DND-41 (cell line): Measurements from ENCODE around the gene CDK15.

ENCODE experiments used
- ATAC-seq: fragments of 200-7000 bp; cut with Tn5 transposase; 3 replicates; pipeline ENCODE4 v1.9.1; 2021; ENCODE audit warnings: low read depth; ENCODE audit not compliant: insufficient read depth
- DNase-seq: peaks from one replicate; pipeline ENCODE4 v3.0.0-alpha.2; 2020
- H2AFZ ChIP-seq: 2 replicates; pipeline ENCODE4 v1.6.0; 2012; ENCODE audit warnings: low read depth, low read length
- H3K27ac ChIP-seq: 2 replicates; pipeline ENCODE4 v1.5.1; 2012; ENCODE audit warnings: low read length, inconsistent platforms
- H3K27me3 ChIP-seq: fragments of 200-600 bp; sonication (generic); 2 replicates; pipeline ENCODE4 v1.6.0; 2012; ENCODE audit warnings: low read length, mild to moderate bottlenecking, inconsistent platforms; ENCODE audit not compliant: insufficient read depth, poor library complexity
- H3K36me3 ChIP-seq: 2 replicates; pipeline ENCODE4 v1.5.1; 2012; ENCODE audit warnings: low read length, inconsistent platforms; ENCODE audit not compliant: insufficient read depth
- H3K4me1 ChIP-seq: 2 replicates; pipeline ENCODE4 v1.5.1; 2012; ENCODE audit warnings: mild to moderate bottlenecking, low read length; ENCODE audit not compliant: insufficient read depth
- H3K4me2 ChIP-seq: 2 replicates; pipeline ENCODE4 v1.6.0; 2012; ENCODE audit warnings: mild to moderate bottlenecking, moderate library complexity, low read length, inconsistent platforms; ENCODE audit not compliant: insufficient read depth
- H3K4me3 ChIP-seq, 2 experiments: fragments of 200-600 bp in 1 of 2; shearing (Covaris generic) in 1 of 2; 2 replicates each; pipeline ENCODE4 v1.5.1; 2012 to 2016; ENCODE audit warnings: inconsistent platforms in 2 of 2, low read length in 2 of 2, mild to moderate bottlenecking in 2 of 2, low read depth in 1 of 2, moderate library complexity in 1 of 2
- H3K79me2 ChIP-seq: 2 replicates; pipeline ENCODE4 v1.6.0; 2012; ENCODE audit warnings: low read length, inconsistent platforms; ENCODE audit not compliant: insufficient read depth
- H3K9ac ChIP-seq: 2 replicates; pipeline ENCODE4 v1.6.0; 2012; ENCODE audit warnings: low read depth, mild to moderate bottlenecking, inconsistent platforms, low read length, moderate library complexity
- H3K9me3 ChIP-seq: 2 replicates; pipeline ENCODE4 v1.5.1; 2012; ENCODE audit warnings: low read length, moderate library complexity, mild to moderate bottlenecking, inconsistent platforms; ENCODE audit not compliant: insufficient read depth, severe bottlenecking
- H4K20me1 ChIP-seq: 2 replicates; pipeline ENCODE4 v1.6.0; 2012; ENCODE audit warnings: low read length; ENCODE audit not compliant: insufficient read depth
- CTCF ChIP-seq: IDR thresholded peaks from 2 replicates; pipeline ENCODE4 v1.5.1; 2012; ENCODE audit warnings: borderline replicate concordance, low read length, moderate library complexity, mild to moderate bottlenecking; ENCODE audit not compliant: poor library complexity, severe bottlenecking; ENCODE audit errors: extremely low read depth
- EZH2 ChIP-seq: IDR thresholded peaks from 3 replicates; pipeline ENCODE4 v1.6.1; 2012; ENCODE audit warnings: borderline replicate concordance, low read depth, mild to moderate bottlenecking, moderate library complexity, low read length, inconsistent platforms; ENCODE audit not compliant: severe bottlenecking

The CDK15 gene

DNA sequence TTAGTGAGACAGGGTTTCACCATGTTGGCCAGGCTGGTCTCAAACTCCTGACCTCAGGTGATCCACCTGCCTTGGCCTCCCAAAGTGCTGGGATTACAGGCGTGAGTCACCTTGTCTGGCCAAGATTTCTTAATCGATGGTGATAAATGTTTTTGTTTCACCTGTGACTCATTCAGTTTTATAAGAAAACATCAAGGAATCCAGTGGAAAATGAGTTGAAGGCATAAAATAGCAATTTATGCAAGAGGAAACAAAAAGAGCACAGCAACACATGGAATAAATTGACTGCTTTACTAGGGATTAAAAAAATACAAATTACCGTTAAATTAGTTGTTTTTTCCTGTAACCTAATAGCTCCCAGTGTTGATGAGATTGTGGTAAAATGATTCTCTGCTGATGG lies 80.2 kb downstream of the CDK15 start:
- H3K9ac ChIP-seq = no peak overlapping the region
- no peak overlapping the region for H3K27ac ChIP-seq
- H3K9me3 ChIP-seq = no peaks in the 10 kb centered on the region
- peaks cover 43% of the 10 kb centered on the region for H3K27me3 ChIP-seq
- no peak overlapping the region for H2AFZ ChIP-seq
- peaks cover 15% of the 10 kb centered on the region for H3K4me1 ChIP-seq
- TF ChIP-seq CTCF (no peak), EZH2 (no peak)
- no peak for ATAC-seq
- no peaks in the 10 kb centered on the region for H3K79me2 ChIP-seq
- H4K20me1 ChIP-seq = peaks cover 10% of the 10 kb centered on the region; the same call in 1 of the 2 replicates
- no peaks in the 10 kb centered on the region for H3K36me3 ChIP-seq
- no peak overlapping the region for H3K4me3 ChIP-seq
- DNase-seq = no peak
- no peak overlapping the region for H3K4me2 ChIP-seq

GRCh38 chr2:201887773-201888425 lies 81.6 kb downstream of the CDK15 start:
- Histone ChIP-seq H3K4me2 (no peak overlapping the region), H3K4me3 (no peak overlapping the region), H3K36me3 (no peaks in the 10 kb centered on the region), H3K9me3 (no peaks in the 10 kb centered on the region), H3K4me1 (peaks cover 1% of the 10 kb centered on the region), H2AFZ (no peak overlapping the region), H3K27ac (no peak overlapping the region), H3K27me3 (peaks cover 56% of the 10 kb centered on the region), H3K79me2 (no peaks in the 10 kb centered on the region), H4K20me1 (peaks cover 3% of the 10 kb centered on the region; the same call in 1 of the 2 replicates), H3K9ac (no peak overlapping the region)
- DNase-seq (no peak), ATAC-seq (no peak)
- TF ChIP-seq CTCF (no peak), EZH2 (no peak)

- DNase-seq (no peak), ATAC-seq (no peak)
- Histone ChIP-seq H2AFZ (no peak overlapping the region), H3K27ac (no peak overlapping the region), H4K20me1 (peaks cover 3% of the 10 kb centered on the region; the same call in 1 of the 2 replicates), H3K9me3 (no peaks in the 10 kb centered on the region), H3K4me1 (no peaks in the 10 kb centered on the region), H3K36me3 (no peaks in the 10 kb centered on the region), H3K4me3 (no peak overlapping the region), H3K27me3 (peaks cover 52% of the 10 kb centered on the region), H3K4me2 (no peak overlapping the region), H3K9ac (no peak overlapping the region), H3K79me2 (no peaks in the 10 kb centered on the region)
- TF ChIP-seq EZH2 (no peak), CTCF (no peak)
Measured at GRCh38 chr2:201888426-201888800, 82.1 kb downstream of the CDK15 start.
